DND-41 (cell line): ENCODE measurements around the gene ST6GALNAC3.

Experiments used
- EZH2 ChIP-seq: IDR thresholded peaks from 3 replicates; pipeline ENCODE4 v1.6.1; 2012; ENCODE audit warnings: borderline replicate concordance, low read depth, mild to moderate bottlenecking, moderate library complexity, low read length, inconsistent platforms; ENCODE audit not compliant: severe bottlenecking
- TF ChIP-seq, protein P1 (sequence below): IDR thresholded peaks from 2 replicates; pipeline ENCODE4 v1.5.1; 2012; ENCODE audit warnings: borderline replicate concordance, low read length, moderate library complexity, mild to moderate bottlenecking; ENCODE audit not compliant: poor library complexity, severe bottlenecking; ENCODE audit errors: extremely low read depth

DNA sequence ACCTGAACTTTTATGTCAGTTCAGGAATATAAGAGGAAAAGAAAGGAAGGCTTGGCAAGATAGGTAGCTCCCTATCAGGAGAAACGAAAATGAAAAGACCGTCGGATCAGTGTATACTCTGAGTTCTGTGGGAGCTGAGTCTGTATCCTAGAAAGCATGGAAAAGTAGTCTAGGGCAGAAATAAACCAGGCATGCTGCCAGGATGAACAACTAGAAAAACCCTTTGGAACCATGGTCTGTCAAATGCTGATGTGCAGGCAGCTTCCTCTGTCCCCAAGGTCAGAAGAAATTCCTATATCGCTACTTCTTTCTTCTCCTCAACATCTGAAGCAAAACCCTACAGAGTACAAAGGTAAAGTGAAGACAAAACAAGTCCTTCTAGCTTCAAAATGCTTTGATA, 268.8 kb downstream of the ST6GALNAC3 start:
- TF ChIP-seq, protein P1, sequence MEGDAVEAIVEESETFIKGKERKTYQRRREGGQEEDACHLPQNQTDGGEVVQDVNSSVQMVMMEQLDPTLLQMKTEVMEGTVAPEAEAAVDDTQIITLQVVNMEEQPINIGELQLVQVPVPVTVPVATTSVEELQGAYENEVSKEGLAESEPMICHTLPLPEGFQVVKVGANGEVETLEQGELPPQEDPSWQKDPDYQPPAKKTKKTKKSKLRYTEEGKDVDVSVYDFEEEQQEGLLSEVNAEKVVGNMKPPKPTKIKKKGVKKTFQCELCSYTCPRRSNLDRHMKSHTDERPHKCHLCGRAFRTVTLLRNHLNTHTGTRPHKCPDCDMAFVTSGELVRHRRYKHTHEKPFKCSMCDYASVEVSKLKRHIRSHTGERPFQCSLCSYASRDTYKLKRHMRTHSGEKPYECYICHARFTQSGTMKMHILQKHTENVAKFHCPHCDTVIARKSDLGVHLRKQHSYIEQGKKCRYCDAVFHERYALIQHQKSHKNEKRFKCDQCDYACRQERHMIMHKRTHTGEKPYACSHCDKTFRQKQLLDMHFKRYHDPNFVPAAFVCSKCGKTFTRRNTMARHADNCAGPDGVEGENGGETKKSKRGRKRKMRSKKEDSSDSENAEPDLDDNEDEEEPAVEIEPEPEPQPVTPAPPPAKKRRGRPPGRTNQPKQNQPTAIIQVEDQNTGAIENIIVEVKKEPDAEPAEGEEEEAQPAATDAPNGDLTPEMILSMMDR: no peak
- no peak for TF ChIP-seq EZH2
